GM21786 (cell line): Measurements from ENCODE around the gene ASIC1.

Experiments
- ATAC-seq: cut with Tn5 transposase; IDR thresholded peaks from one replicate; pipeline ENCODE4 v1.9.1; 2021; ENCODE audit not compliant: unreplicated experiment

The ASIC1 gene

DNA sequence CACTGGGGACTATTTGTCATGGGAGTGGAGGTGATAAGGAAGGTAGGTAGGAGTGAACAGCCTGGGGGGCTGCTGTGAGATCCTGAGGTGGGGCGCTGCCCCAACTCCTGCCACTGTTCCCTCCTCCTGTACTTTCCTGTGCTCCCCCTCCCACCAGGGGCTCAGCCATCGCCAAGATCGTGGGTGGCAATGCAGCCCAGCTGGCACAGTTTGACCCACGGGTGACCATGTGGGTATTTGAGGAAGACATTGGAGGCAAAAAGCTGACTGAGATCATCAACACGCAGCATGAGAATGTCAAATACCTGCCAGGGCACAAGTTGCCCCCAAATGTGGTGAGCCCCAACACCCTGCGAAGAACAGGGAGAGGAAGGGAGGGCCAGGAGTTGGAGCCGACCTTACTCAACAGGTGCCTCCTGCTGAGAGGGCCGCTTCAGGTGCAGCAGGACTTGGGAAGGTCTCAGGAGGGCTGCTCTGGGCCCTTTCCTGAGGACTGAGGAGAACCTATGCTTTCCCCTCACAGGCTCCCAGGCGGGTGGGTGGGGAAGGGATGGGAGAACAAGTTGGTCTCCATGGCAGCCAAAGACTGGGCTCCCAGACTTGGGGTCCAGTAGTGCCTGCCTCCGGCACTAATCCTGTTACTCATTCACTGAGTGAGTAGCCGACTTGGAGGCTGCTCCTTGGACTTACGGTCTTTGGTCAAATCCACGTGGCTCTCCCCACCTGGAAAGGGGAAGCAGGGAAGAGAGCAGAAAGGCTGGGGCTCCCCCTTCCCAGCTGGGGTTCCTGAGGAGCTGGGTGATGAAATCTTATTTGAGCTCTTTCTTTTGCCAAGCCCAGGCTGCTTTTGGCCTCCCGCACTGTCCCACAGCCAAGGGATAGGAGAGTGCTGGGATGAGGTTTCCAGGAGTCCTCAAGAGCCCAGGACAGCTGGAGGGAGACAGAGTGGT, 47.3 kb downstream of the ASIC1 start:
- ATAC-seq: no peak

GRCh38 chr12:50105913-50106450, 48.6 kb downstream of the ASIC1 start:
- ATAC-seq: no peak

- no peak for ATAC-seq
These were observed 49.5 kb downstream of the ASIC1 start for GRCh38 chr12:50106907-50107306.

DNA sequence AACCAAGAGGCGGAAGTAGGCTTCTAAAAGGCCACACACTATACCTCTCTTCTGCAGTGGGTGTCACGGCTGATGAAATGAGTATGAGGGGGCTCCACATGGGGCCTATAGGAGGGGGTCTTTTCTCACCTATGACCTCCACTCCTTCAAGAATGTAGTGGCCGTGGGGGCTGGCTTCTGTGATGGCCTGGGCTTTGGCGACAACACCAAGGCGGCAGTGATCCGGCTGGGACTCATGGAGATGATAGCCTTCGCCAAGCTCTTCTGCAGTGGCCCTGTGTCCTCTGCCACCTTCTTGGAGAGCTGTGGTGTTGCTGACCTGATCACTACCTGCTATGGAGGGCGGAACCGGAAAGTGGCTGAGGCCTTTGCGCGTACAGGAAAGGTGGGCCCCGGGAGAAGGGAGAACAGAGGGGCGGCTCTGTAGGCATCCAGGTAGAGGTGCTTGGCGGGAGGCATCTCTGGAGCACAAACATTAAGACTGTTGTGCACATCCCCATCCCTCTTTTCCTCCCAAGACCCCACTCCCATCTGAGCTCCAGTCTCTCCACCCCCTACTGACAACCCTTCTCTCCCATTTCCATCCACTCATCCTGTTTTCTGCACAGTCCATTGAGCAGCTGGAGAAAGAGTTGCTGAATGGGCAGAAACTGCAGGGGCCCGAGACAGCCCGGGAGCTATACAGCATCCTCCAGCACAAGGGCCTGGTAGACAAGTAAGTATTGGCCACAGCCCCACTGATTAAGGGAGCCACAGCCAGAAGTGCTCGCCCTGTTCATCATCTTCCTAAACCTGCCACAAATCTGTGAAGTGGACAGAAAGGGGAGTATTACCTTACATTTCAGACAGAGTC, 50.2 kb downstream of the ASIC1 start:
- no peak for ATAC-seq

DNA sequence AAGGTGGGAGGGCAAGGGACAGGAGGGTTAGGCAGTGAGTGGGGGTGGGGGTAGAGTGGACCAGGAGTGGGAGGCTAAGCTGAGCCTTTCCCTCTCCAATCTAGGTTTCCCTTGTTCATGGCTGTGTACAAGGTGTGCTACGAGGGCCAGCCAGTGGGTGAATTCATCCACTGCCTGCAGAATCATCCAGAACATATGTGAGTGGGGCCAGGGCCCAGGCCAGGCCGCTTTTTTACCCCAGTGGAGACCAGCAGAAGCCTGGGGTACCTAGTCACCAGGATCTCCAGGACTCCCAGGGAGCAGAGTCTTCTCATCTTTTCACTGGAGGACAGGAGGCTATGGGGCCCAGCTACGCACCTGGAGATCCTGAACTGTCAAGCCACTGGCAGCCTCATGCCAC, 51.9 kb downstream of the ASIC1 start:
- no peak for ATAC-seq

GRCh38 chr12:50110127-50110761, 52.8 kb downstream of the ASIC1 start:
- no peak for ATAC-seq

DNA sequence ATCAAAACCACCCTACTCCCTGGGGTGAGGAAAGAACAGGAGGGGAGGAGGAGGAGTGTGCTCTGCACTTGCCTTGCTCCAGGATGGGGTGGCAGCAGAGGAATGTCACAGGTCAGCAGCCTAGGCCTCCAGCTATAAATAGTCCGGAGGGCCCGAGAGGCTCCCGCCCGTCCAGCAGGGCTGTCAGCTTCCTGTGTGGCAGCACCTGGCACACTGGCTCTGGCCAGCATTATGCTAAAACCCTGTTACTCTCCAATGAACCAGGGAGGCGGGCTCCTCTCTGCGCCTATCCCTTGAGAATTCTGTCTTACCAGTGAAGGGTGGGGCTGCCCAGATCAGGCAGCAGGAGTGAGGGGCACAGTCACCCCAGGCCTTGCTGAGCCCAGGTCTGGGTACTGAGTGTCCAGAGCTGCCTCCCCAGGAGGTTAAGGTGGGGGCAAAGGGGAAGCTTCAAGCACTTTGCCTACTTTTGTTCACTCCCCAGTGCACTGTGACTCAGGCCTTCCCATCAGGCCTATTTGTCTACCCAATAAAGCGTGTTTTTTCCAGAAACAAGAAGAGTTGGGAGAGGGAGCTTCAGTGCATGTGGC, 53.5 kb downstream of the ASIC1 start:
- no peak for ATAC-seq

- ATAC-seq: no peak
These were observed 53.9 kb downstream of the ASIC1 start for GRCh38 chr12:50111395-50111692.

GRCh38 chr12:50111693-50112455, 54.5 kb downstream of the ASIC1 start, which contains the start of gene COX14:
TSS of gene COX14 (plus strand) at chr12:50112236. CDS start at chr12:50120044, 7,808 bp downstream.
- peak; percentile 77 for ATAC-seq

DNA sequence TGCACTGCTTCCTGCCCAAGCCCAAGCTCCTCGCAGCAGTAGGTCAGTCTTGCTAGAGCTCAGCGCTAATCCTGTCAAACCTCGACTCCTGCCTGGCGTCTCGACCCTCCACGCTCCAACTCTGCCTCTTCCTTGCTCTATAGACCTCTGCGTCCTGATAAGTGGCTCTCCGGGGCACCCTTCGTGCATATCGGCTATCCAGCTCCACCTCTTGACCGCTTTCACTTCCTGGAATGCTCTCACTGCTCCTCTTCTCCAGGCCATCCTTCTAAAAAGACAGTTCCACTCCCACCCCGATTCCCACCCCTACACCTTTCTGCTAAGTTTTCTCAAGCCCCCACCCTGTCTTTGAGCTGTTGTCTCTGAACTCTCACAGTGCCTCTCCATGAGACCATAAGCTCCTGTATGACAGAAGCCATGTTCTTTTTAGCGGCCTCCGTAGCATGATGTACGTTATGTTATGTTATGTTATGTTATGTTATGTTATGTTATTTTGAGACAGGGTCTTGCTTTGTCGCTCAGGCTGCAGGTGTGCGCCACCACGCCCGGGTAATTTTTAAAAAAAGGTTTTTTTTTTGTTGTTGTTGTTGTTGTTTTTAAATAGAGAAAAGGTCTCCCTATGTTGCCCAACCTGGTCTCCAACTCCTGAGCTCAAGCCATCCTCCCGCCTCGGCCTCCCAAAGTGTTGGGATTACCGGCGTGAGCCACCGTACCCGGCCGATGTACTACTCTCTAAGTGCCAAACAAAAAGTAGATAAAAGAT, 55.2 kb downstream of the ASIC1 start:
- no peak for ATAC-seq

GRCh38 chr12:50117057-50117622, 59.7 kb downstream of the ASIC1 start:
- ATAC-seq: no peak

GRCh38 chr12:50119387-50119786, 62.0 kb downstream of the ASIC1 start:
- ATAC-seq: no peak

GRCh38 chr12:50120521-50120920, 63.1 kb downstream of the ASIC1 start:
- no peak for ATAC-seq

- ATAC-seq: no peak
These were observed 63.6 kb downstream of the ASIC1 start for GRCh38 chr12:50120953-50121352.

DNA sequence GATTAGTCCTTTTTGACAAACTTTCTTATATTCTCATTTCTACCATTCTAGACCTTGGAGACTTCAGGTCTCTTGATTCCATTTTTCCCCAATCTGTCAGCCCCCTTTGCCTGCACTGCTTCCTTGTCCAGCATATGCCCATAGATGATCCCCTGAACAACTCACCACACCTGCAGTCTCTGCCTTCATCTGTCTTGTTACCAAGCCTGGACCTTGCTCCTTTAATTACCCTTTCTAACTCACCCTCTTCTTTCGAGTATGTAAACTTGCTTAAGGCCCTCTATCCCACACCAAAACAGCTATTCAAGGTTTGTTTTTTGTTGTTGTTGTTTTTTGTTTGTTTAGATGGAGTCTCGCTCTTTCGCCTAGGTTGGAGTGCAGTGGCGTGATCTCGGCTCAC, 64.2 kb downstream of the ASIC1 start:
- ATAC-seq: no peak

DNA sequence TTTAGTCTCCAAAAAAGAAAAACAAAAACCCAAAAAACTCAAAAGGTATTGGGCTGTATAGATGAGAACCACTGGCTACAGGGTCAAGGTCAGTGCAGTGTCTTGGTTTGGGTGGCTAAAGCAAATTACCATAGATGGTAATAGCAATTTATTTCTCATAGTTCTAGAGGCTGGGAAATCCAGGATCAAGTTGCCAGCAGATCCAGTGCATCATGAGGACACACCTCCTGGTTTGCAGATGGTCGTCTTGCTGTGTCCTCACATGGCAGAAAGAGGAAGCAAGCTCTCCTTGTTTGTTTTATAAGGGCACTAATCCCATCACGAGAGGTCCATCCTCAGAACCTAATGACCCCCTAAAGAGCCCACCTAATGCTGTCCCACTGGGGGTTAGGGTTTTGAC, 65.8 kb downstream of the ASIC1 start:
- ATAC-seq: no peak

DNA sequence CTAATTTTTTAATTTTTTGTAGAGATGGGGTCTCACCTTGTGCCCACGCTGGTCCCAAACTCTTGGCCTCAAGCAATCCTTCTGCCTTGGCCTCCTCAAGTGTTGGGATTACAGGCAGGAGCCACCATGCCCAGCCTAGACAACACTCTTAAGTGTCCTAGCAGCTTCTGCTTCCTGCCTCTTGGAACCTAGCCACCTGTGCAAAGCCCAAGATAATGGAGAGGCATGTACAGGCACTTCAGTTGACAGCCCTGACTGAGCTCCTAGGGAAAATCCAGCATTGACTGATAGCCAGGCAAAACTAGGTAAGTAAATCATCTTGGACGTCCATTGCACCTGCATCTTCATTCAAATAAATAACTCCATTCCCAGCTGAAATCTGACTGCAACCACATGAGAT, 70.2 kb downstream of the ASIC1 start:
- no peak for ATAC-seq

GRCh38 chr12:50129290-50129689, 71.9 kb downstream of the ASIC1 start:
- no peak for ATAC-seq

DNA sequence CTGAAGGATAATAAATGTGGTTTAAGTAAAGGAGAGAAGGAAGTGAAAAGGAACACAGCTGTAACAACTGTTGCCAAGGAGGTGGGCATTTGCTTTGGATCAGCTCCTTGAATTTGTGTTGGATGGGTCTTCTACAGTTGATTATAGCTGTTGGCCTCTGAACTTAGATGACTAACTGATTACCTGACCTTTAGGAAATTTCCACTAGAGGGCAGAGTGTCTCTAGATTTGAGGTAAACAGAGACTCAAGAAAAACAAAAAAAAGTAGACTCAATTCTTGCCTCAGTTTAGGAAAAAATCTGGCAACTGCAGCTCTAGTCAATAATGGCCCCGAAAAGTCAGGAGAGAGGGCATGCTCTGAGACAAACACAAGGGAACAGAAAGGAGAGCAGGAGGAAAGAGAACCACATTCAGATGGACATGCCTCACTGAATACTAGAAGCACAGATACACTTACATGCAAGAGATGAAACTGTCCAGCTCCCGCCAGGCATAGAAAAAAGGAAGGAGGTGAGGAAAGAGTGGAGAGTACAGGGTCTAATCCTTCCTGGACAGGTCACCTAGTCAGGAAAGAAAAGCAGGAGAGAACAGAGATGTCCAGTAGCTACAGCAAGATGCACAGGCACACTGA, 75.2 kb downstream of the ASIC1 start:
- ATAC-seq: no peak
